HG03139 (cell line): ENCODE measurements around the gene GNLY.
"Not testable (repeated sequence)": the region's sequence is repeated elsewhere in the genome, so short reads cannot be mapped to it uniquely, and the experiment has no call there.

ENCODE experiments used
- ATAC-seq: cut with Tn5 transposase; IDR thresholded peaks from one replicate; pipeline ENCODE4 v1.9.1; 2021; ENCODE audit not compliant: unreplicated experiment

The GNLY gene

GRCh38 chr2:85707304-85707703 is 13.1 kb downstream of the GNLY start:
- no peak for ATAC-seq

GRCh38 chr2:85708641-85709040 is 14.5 kb downstream of the GNLY start:
- ATAC-seq = no peak

GRCh38 chr2:85709401-85709811 is 15.2 kb downstream of the GNLY start:
- no peak for ATAC-seq

- no peak for ATAC-seq
These were observed 16.8 kb downstream of the GNLY start for GRCh38 chr2:85710687-85711577.

- ATAC-seq = no peak
These were observed 17.5 kb downstream of the GNLY start for GRCh38 chr2:85711578-85712060.

- no peak for ATAC-seq
These were observed 18.2 kb downstream of the GNLY start for GRCh38 chr2:85712336-85712735.

GRCh38 chr2:85712849-85713612 is 18.9 kb downstream of the GNLY start:
- no peak for ATAC-seq

GRCh38 chr2:85713836-85714235 is 19.7 kb downstream of the GNLY start:
- ATAC-seq = no peak

GRCh38 chr2:85714421-85714820 is 20.3 kb downstream of the GNLY start:
- ATAC-seq = not testable (repeated sequence)

GRCh38 chr2:85714841-85715240 is 20.7 kb downstream of the GNLY start:
- ATAC-seq = no peak

- no peak for ATAC-seq
These were observed 22.3 kb downstream of the GNLY start for GRCh38 chr2:85716346-85716914.

- ATAC-seq = no peak
These were observed 23.3 kb downstream of the GNLY start for GRCh38 chr2:85717308-85718008.

- no peak for ATAC-seq
These were observed 23.8 kb downstream of the GNLY start for GRCh38 chr2:85718009-85718391.

- no peak for ATAC-seq
These were observed 24.8 kb downstream of the GNLY start for GRCh38 chr2:85718885-85719492.

- no peak for ATAC-seq
These were observed 25.6 kb downstream of the GNLY start for GRCh38 chr2:85719609-85720240.

GRCh38 chr2:85720533-85720932 is 26.4 kb downstream of the GNLY start:
- ATAC-seq = no peak

GRCh38 chr2:85721641-85722040 is 27.5 kb downstream of the GNLY start:
- ATAC-seq = no peak

- no peak for ATAC-seq
These were observed 28.4 kb downstream of the GNLY start for GRCh38 chr2:85722519-85722918.

- ATAC-seq = no peak
These were observed 29.7 kb downstream of the GNLY start for GRCh38 chr2:85723707-85724360.

GRCh38 chr2:85724731-85725181 is 30.6 kb downstream of the GNLY start:
- no peak for ATAC-seq
